ENCODE results near the gene HSPA9. TPM values are rescaled to one million over a fixed set of nuclear protein-coding genes. Genes with fewer than 3 reads are reported as not detected.

Gene HSPA9
- total and polyA plus RNA-seq, 2 of the 13 experiments (the other 11 are each of a cell fraction or from before 2014, with no cell fraction given): 165 to 478 TPM

DNA sequence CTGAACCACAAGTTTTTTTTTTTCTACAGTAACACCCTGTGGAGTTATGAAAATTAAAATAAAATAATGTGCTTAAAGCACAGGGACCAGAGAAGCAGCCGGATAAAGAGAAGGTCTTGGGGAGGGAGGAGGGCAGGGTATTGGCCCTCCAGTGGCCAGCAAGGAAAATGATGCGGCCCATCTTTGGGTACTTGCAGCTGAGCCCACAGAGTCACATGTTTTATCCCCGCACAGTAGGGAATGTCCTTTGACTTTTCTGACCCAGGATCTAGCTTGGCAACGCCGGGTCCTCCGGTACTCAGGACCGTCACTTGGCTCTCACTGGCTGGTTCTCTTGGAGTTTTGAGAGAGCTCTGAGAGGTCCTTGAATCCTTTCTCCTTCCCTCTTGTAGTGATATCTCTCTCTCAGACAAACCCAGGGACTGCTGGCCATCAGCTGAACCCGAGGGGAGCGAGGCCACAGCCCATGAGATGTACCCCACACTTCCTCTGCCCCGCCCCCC lies 35.3 kb upstream of the HSPA9 start:
- Histone ChIP-seq H3K36me3 (replicated peaks in 1 of 2; ENCODE audit: control insufficient read depth in 1 of 2, insufficient read depth in 2 of 2, low read length in 2 of 2) (no peaks in the 10 kb centered on the region), H3K27me3 (ENCODE audit: control insufficient read depth in 1 of 2, insufficient read depth in 2 of 2, low read length in 2 of 2) (peaks cover 1 to 19% of the 10 kb centered on the region in 2 experiments; a peak in 2 of 5 replicates), H2AFZ (ENCODE audit: low read length) (no peak overlapping the region), H3K9ac (ENCODE audit: insufficient read depth, low read depth, low read length) (no peak overlapping the region), H3K4me2 (ENCODE audit: low read depth, low read length) (peak overlapping the region; percentile 89), H3K4me1 (ENCODE audit: insufficient read depth, low read length) (peaks cover 21% of the 10 kb centered on the region), H3K27ac (ENCODE audit: extremely low read length, insufficient read depth, low read length) (no peak overlapping the region), H3K9me3 (ENCODE audit: low read length) (no peaks in the 10 kb centered on the region), H3K4me3 (replicated peaks in 1 of 3; ENCODE audit: insufficient read depth in 1 of 3, low read depth in 2 of 3, low read length in 3 of 3) (peak overlapping the region in 2 of 3 experiments; percentile 48 to 70; a peak in 4 of 6 replicates), H4K20me1 (ENCODE audit: insufficient read depth, low read length) (no peaks in the 10 kb centered on the region; the same call in 1 of the 2 replicates), H3K79me2 (ENCODE audit: insufficient read depth, low read length) (no peaks in the 10 kb centered on the region)
- intact Hi-C loops (cut with micrococcal nuclease; ENCODE audit: unreplicated experiment) (no loop called here), in situ Hi-C loops (cut with HindIII; ENCODE audit: extremely low pct_ligation_motif_present, low pct_unique_long_range_greater_than_20kb) (no loop called here)
- BruUV-seq (replicated peaks): no TSS peak
- CTCF ChIA-PET (ENCODE audit: low intra/inter-chr PET ratio, low total read pairs): no interaction called here
- 13% methylated on average over 7 of the region's 10 CpGs for WGBS (ENCODE audit: low lambda C conversion rate)
- no peak for DNase-seq (ENCODE audit: low spot score)
- TF ChIP-seq IKZF1 (IDR thresholded peaks at IDR 0.05) (no peak), SMC3 (IDR thresholded peaks at IDR 0.05; ENCODE audit: low read length) (0 out of 2 replicates have a peak, but pooled peaks have one; percentile 13), PCBP2 (optimal IDR thresholded peaks at IDR 0.05; ENCODE audit: low read depth, low read length, poor library complexity, severe bottlenecking) (no peak)
- TF ChIP-seq, protein P1, sequence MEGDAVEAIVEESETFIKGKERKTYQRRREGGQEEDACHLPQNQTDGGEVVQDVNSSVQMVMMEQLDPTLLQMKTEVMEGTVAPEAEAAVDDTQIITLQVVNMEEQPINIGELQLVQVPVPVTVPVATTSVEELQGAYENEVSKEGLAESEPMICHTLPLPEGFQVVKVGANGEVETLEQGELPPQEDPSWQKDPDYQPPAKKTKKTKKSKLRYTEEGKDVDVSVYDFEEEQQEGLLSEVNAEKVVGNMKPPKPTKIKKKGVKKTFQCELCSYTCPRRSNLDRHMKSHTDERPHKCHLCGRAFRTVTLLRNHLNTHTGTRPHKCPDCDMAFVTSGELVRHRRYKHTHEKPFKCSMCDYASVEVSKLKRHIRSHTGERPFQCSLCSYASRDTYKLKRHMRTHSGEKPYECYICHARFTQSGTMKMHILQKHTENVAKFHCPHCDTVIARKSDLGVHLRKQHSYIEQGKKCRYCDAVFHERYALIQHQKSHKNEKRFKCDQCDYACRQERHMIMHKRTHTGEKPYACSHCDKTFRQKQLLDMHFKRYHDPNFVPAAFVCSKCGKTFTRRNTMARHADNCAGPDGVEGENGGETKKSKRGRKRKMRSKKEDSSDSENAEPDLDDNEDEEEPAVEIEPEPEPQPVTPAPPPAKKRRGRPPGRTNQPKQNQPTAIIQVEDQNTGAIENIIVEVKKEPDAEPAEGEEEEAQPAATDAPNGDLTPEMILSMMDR (CRISPR knock-in tag; IDR thresholded peaks at IDR 0.05): peak; percentile 24
- POLR2A ChIA-PET: interaction anchor here (1.6 kb wide), 1 partner anchor 35 kb away, joined by 6 read pairs; the partner anchor contains the start of gene HSPA9
- ATAC-seq: peak; percentile 85
- FAIRE-seq: no peak

DNA sequence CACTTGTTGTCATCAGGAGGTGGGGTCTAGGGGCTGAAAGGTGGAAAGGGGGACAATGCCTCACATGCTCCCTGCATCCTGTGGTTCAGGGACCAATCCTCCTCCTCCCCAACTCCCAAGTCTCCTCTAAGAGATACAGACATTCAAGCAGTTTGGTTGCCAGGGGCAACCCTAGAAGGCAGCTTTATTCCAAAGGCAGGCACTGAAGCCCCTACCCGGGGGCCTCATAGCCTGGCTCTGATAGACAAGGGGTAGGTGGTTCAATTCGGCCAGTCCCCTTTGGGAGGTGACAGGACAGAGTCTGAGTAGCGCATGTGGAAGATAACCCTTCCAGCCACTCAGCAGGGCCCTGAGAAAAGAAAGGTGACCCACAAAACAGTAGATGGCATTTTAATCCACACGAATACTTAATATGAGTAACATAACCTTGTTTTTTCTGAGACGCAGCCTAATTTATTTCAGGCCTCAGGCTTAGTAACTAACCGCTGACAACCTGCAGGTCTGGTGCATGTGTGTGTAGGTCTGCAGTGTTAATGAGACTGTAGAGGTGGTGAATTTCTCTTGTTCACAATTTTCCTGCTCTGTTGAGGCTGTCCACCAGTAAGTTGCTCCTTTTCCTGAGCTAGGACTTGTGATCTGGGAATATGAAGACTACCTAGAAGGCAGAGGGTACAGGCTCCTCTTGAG lies 31.3 kb upstream of the HSPA9 start:
- H3K79me2 ChIP-seq (ENCODE audit: insufficient read depth, low read length): no peaks in the 10 kb centered on the region
- no peak overlapping the region for H3K4me2 ChIP-seq (ENCODE audit: low read depth, low read length)
- no peaks in the 10 kb centered on the region for H3K36me3 ChIP-seq (replicated peaks in 1 of 2; ENCODE audit: control insufficient read depth in 1 of 2, insufficient read depth in 2 of 2, low read length in 2 of 2)
- H3K9me3 ChIP-seq (ENCODE audit: low read length): no peaks in the 10 kb centered on the region
- ChIA-PET CTCF (ENCODE audit: low intra/inter-chr PET ratio, low total read pairs) (no interaction called here), POLR2A (no interaction called here)
- no peak overlapping the region for H2AFZ ChIP-seq (ENCODE audit: low read length)
- H3K27ac ChIP-seq (ENCODE audit: extremely low read length, insufficient read depth, low read length): no peak overlapping the region
- no peaks in the 10 kb centered on the region; the same call in 1 of the 2 replicates for H4K20me1 ChIP-seq (ENCODE audit: insufficient read depth, low read length)
- no peak for DNase-seq (ENCODE audit: low spot score)
- no peak for FAIRE-seq
- H3K4me3 ChIP-seq (replicated peaks in 1 of 3; ENCODE audit: insufficient read depth in 1 of 3, low read depth in 2 of 3, low read length in 3 of 3): no peak overlapping the region
- TF ChIP-seq MTA1 (CRISPR knock-in tag; IDR thresholded peaks at IDR 0.05; ENCODE audit: borderline replicate concordance) (no peak), YEATS2 (CRISPR knock-in tag; IDR thresholded peaks at IDR 0.05; ENCODE audit: borderline replicate concordance) (no peak), ZNF891 (CRISPR knock-in tag; IDR thresholded peaks at IDR 0.05) (no peak), ZNF746 (CRISPR knock-in tag; IDR thresholded peaks at IDR 0.05) (no peak), ZNF546 (CRISPR knock-in tag; conservative IDR thresholded peaks at IDR 0.05) (no peak)
- TF ChIP-seq, protein P2, sequence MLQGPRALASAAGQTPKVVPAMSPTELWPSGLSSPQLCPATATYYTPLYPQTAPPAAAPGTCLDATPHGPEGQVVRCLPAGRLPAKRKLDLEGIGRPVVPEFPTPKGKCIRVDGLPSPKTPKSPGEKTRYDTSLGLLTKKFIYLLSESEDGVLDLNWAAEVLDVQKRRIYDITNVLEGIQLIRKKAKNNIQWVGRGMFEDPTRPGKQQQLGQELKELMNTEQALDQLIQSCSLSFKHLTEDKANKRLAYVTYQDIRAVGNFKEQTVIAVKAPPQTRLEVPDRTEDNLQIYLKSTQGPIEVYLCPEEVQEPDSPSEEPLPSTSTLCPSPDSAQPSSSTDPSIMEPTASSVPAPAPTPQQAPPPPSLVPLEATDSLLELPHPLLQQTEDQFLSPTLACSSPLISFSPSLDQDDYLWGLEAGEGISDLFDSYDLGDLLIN (CRISPR knock-in tag; IDR thresholded peaks at IDR 0.05; ENCODE audit: borderline replicate concordance): no peak
- TF ChIP-seq, protein P3, sequence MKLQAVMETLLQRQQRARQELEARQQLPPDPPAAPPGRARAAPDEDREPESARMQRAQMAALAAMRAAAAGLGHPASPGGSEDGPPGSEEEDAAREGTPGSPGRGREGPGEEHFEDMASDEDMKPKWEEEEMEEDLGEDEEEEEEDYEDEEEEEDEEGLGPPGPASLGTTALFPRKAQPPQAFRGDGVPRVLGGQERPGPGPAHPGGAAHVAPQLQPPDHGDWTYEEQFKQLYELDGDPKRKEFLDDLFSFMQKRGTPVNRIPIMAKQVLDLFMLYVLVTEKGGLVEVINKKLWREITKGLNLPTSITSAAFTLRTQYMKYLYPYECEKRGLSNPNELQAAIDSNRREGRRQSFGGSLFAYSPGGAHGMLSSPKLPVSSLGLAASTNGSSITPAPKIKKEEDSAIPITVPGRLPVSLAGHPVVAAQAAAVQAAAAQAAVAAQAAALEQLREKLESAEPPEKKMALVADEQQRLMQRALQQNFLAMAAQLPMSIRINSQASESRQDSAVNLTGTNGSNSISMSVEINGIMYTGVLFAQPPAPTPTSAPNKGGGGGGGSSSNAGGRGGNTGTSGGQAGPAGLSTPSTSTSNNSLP (IDR thresholded peaks at IDR 0.05; ENCODE audit: low read depth, low read length): no peak
- no peak for ATAC-seq
- H3K27me3 ChIP-seq (ENCODE audit: control insufficient read depth in 1 of 2, insufficient read depth in 2 of 2, low read length in 2 of 2): peaks cover 0 to 38% of the 10 kb centered on the region in 2 experiments; a peak in 1 of 5 replicates
- 55% methylated on average over 5 of the region's 6 CpGs for WGBS (ENCODE audit: low lambda C conversion rate)
- in situ Hi-C loops (cut with HindIII; ENCODE audit: extremely low pct_ligation_motif_present, low pct_unique_long_range_greater_than_20kb): no loop called here
- intact Hi-C loops (cut with micrococcal nuclease; ENCODE audit: unreplicated experiment): no loop called here
- H3K4me1 ChIP-seq (ENCODE audit: insufficient read depth, low read length): peaks cover 17% of the 10 kb centered on the region
- H3K9ac ChIP-seq (ENCODE audit: insufficient read depth, low read depth, low read length): no peak overlapping the region
- BruUV-seq (replicated peaks): no TSS peak
